Vagina (tissue), 2 donors: Measurements from ENCODE around the gene SERPINB1.

ENCODE experiments used
- POLR2A ChIP-seq, 2 donors: fragments of 450-650 bp; IDR thresholded peaks; one replicate each; pipeline ENCODE4 v1.6.1; 2017; ENCODE audit warnings: antibody characterized with exemption in 2 of 2, mild to moderate bottlenecking in 2 of 2, moderate library complexity in 2 of 2
- POLR2AphosphoS5 ChIP-seq, 2 donors: sonication (generic); formaldehyde crosslinking; IDR thresholded peaks; one replicate each; pipeline ENCODE4 v1.9.0; 2017; ENCODE audit warnings: antibody characterized with exemption in 2 of 2, mild to moderate bottlenecking in 2 of 2, low read depth in 1 of 2; ENCODE audit not compliant: insufficient read depth in 1 of 2
- TF ChIP-seq, protein P1 (sequence below), 3 experiments: fragments of 450-650 bp in 2 of 3; fragments of 200-600 bp in 1 of 3; sonication (generic) in 1 of 3; IDR thresholded peaks; one replicate each; pipeline ENCODE4 v1.5.1; 2017 to 2019; ENCODE audit warnings: antibody characterized with exemption in 3 of 3, mild to moderate bottlenecking in 2 of 3, moderate library complexity in 2 of 3

DNA sequence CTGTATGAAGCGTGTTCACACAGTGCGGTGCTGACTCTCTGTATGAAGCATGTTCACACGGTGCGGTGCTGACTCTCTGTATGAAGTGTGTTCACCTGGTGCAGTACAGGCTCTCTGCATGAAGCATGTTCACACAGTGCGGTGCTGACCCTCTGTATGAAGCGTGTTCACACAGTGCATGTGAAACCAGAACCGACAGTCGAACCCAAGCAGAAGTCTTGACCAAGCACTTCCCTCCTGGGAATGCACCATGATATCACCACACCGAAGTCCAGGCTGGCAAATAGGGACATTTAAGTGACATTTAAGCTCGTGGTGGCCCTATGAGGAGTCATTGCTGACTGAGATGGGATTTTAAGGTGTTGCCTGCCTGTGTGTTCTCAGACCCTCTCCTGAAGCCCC is 11.3 kb upstream of the SERPINB1 start:
- no peak for TF ChIP-seq POLR2A (IDR thresholded peaks at IDR 0.05)
- TF ChIP-seq POLR2AphosphoS5 (IDR thresholded peaks at IDR 0.05; ENCODE audit: insufficient read depth in 1 of 2, low read depth in 1 of 2) = no peak
- TF ChIP-seq, protein P1, sequence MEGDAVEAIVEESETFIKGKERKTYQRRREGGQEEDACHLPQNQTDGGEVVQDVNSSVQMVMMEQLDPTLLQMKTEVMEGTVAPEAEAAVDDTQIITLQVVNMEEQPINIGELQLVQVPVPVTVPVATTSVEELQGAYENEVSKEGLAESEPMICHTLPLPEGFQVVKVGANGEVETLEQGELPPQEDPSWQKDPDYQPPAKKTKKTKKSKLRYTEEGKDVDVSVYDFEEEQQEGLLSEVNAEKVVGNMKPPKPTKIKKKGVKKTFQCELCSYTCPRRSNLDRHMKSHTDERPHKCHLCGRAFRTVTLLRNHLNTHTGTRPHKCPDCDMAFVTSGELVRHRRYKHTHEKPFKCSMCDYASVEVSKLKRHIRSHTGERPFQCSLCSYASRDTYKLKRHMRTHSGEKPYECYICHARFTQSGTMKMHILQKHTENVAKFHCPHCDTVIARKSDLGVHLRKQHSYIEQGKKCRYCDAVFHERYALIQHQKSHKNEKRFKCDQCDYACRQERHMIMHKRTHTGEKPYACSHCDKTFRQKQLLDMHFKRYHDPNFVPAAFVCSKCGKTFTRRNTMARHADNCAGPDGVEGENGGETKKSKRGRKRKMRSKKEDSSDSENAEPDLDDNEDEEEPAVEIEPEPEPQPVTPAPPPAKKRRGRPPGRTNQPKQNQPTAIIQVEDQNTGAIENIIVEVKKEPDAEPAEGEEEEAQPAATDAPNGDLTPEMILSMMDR (IDR thresholded peaks at IDR 0.05) = no peak
